GM13976 (cell line): Measurements from ENCODE around the gene CLEC11A.

Experiments
- DNase-seq: peaks from one replicate; pipeline ENCODE4 v3.0.0; 2012; ENCODE audit warnings: low spot score
- CTCF ChIP-seq: IDR thresholded peaks from 2 replicates; pipeline ENCODE4 v1.5.1; 2012; ENCODE audit warnings: borderline replicate concordance, mild to moderate bottlenecking; ENCODE audit not compliant: insufficient read depth; ENCODE audit errors: extremely low read depth, missing control alignments, control extremely low read depth
- in situ Hi-C: fragments of 300-500 bp; cut with MboI; formaldehyde crosslinking; loops from one replicate; pipeline ENCODE4 v1.12.0; 2022; ENCODE audit warnings: low sequenced_read_pairs, mixed read lengths, inconsistent platforms; ENCODE audit not compliant: unreplicated experiment

Gene CLEC11A

GRCh38 chr19:50688766-50689165 is 34.4 kb upstream of the CLEC11A start:
- in situ Hi-C loops: no loop called here
- DNase-seq: no peak
- TF ChIP-seq CTCF: no peak

GRCh38 chr19:50690439-50690838 is 32.7 kb upstream of the CLEC11A start:
- DNase-seq: no peak
- in situ Hi-C loops: no loop called here
- no peak for TF ChIP-seq CTCF

GRCh38 chr19:50693064-50693975 is 29.8 kb upstream of the CLEC11A start:
- DNase-seq: no peak
- in situ Hi-C loops: no loop called here
- TF ChIP-seq CTCF: no peak

GRCh38 chr19:50694815-50695145 is 28.4 kb upstream of the CLEC11A start:
- DNase-seq: no peak
- in situ Hi-C loops: no loop called here
- TF ChIP-seq CTCF: no peak

GRCh38 chr19:50695251-50696093 is 27.7 kb upstream of the CLEC11A start:
- DNase-seq: peak; percentile 75
- in situ Hi-C loops: no loop called here
- TF ChIP-seq CTCF: no peak

- no peak for DNase-seq
- in situ Hi-C loops: no loop called here
- TF ChIP-seq CTCF: no peak
Measured at GRCh38 chr19:50696094-50696483, 27.1 kb upstream of the CLEC11A start.
